ENCODE results near the gene BSN.
"Not testable (repeated sequence)": the region's sequence is repeated elsewhere in the genome, so short reads cannot be mapped to it uniquely, and the experiment has no call there.

BSN gene

GRCh38 chr3:49675912-49676311 lies 121.6 kb downstream of the BSN start:
- peaks cover 57% of the 10 kb centered on the region for H3K36me3 ChIP-seq (ENCODE audit: low read depth)
- H3K27ac ChIP-seq (ENCODE audit: poor library complexity, severe bottlenecking): no peak overlapping the region

GRCh38 chr3:49680493-49681231 lies 126.4 kb downstream of the BSN start:
- ATAC-seq (ENCODE audit: low read depth): no peak
- no peak for DNase-seq (ENCODE audit: low spot score)
- peaks cover 78% of the 10 kb centered on the region for H3K36me3 ChIP-seq (ENCODE audit: low read depth)
- H3K27me3 ChIP-seq (ENCODE audit: insufficient read depth, poor library complexity, severe bottlenecking): no peaks in the 10 kb centered on the region
- H3K27ac ChIP-seq (ENCODE audit: poor library complexity, severe bottlenecking): no peak overlapping the region
- H3K4me3 ChIP-seq (ENCODE audit: severe bottlenecking): no peak overlapping the region
- no peaks in the 10 kb centered on the region for H3K9me3 ChIP-seq (ENCODE audit: severe bottlenecking)
- H3K4me1 ChIP-seq (ENCODE audit: insufficient read depth, poor library complexity, severe bottlenecking): no peaks in the 10 kb centered on the region
- no peak for TF ChIP-seq CTCF (IDR thresholded peaks at IDR 0.05; ENCODE audit: poor library complexity, severe bottlenecking)

More at GRCh38 chr3:49675912-49676311, 121.6 kb downstream of the BSN start:
- Histone ChIP-seq H3K4me1 (ENCODE audit: insufficient read depth, poor library complexity, severe bottlenecking) (no peaks in the 10 kb centered on the region), H3K27me3 (ENCODE audit: insufficient read depth, poor library complexity, severe bottlenecking) (no peaks in the 10 kb centered on the region), H3K9me3 (ENCODE audit: severe bottlenecking) (no peaks in the 10 kb centered on the region), H3K4me3 (ENCODE audit: severe bottlenecking) (no peak overlapping the region)
- ATAC-seq (ENCODE audit: low read depth): no peak
- no peak for TF ChIP-seq CTCF (IDR thresholded peaks at IDR 0.05; ENCODE audit: poor library complexity, severe bottlenecking)
- no peak for DNase-seq (ENCODE audit: low spot score)

GRCh38 chr3:49681232-49681522 lies 126.9 kb downstream of the BSN start:
- Histone ChIP-seq H3K27me3 (ENCODE audit: insufficient read depth, poor library complexity, severe bottlenecking) (no peaks in the 10 kb centered on the region), H3K9me3 (ENCODE audit: severe bottlenecking) (no peaks in the 10 kb centered on the region), H3K36me3 (ENCODE audit: low read depth) (peaks cover 73% of the 10 kb centered on the region), H3K4me1 (ENCODE audit: insufficient read depth, poor library complexity, severe bottlenecking) (no peaks in the 10 kb centered on the region), H3K4me3 (ENCODE audit: severe bottlenecking) (no peak overlapping the region), H3K27ac (ENCODE audit: poor library complexity, severe bottlenecking) (no peak overlapping the region)
- no peak for ATAC-seq (ENCODE audit: low read depth)
- no peak for DNase-seq (ENCODE audit: low spot score)
- no peak for TF ChIP-seq CTCF (IDR thresholded peaks at IDR 0.05; ENCODE audit: poor library complexity, severe bottlenecking)

- H3K27me3 ChIP-seq (ENCODE audit: insufficient read depth, poor library complexity, severe bottlenecking): no peaks in the 10 kb centered on the region
- peaks cover 69% of the 10 kb centered on the region for H3K36me3 ChIP-seq (ENCODE audit: low read depth)
- no peaks in the 10 kb centered on the region for H3K9me3 ChIP-seq (ENCODE audit: severe bottlenecking)
- DNase-seq (ENCODE audit: low spot score): no peak
- H3K4me3 ChIP-seq (ENCODE audit: severe bottlenecking): no peak overlapping the region
- no peak overlapping the region for H3K27ac ChIP-seq (ENCODE audit: poor library complexity, severe bottlenecking)
- no peak for TF ChIP-seq CTCF (IDR thresholded peaks at IDR 0.05; ENCODE audit: poor library complexity, severe bottlenecking)
- no peaks in the 10 kb centered on the region for H3K4me1 ChIP-seq (ENCODE audit: insufficient read depth, poor library complexity, severe bottlenecking)
- ATAC-seq (ENCODE audit: low read depth): no peak
Observed at GRCh38 chr3:49681543-49681942, 127.3 kb downstream of the BSN start.

GRCh38 chr3:49683162-49683561 lies 128.9 kb downstream of the BSN start:
- Histone ChIP-seq H3K4me3 (ENCODE audit: severe bottlenecking) (no peak overlapping the region), H3K9me3 (ENCODE audit: severe bottlenecking) (no peaks in the 10 kb centered on the region), H3K27me3 (ENCODE audit: insufficient read depth, poor library complexity, severe bottlenecking) (no peaks in the 10 kb centered on the region), H3K27ac (ENCODE audit: poor library complexity, severe bottlenecking) (no peak overlapping the region), H3K4me1 (ENCODE audit: insufficient read depth, poor library complexity, severe bottlenecking) (no peaks in the 10 kb centered on the region), H3K36me3 (ENCODE audit: low read depth) (peaks cover 53% of the 10 kb centered on the region)
- TF ChIP-seq CTCF (IDR thresholded peaks at IDR 0.05; ENCODE audit: poor library complexity, severe bottlenecking): no peak
- no peak for ATAC-seq (ENCODE audit: low read depth)
- no peak for DNase-seq (ENCODE audit: low spot score)

GRCh38 chr3:49684453-49684852 lies 130.2 kb downstream of the BSN start:
- DNase-seq (ENCODE audit: low spot score); H3K27me3 ChIP-seq (ENCODE audit: insufficient read depth, poor library complexity, severe bottlenecking); H3K9me3 ChIP-seq (ENCODE audit: severe bottlenecking); ATAC-seq (ENCODE audit: low read depth); H3K4me1 ChIP-seq (ENCODE audit: insufficient read depth, poor library complexity, severe bottlenecking); H3K4me3 ChIP-seq (ENCODE audit: severe bottlenecking); H3K27ac ChIP-seq (ENCODE audit: poor library complexity, severe bottlenecking): not testable (repeated sequence)
- H3K36me3 ChIP-seq (ENCODE audit: low read depth): peaks cover 40% of the 10 kb centered on the region

- not testable (repeated sequence) for H3K27me3 ChIP-seq (ENCODE audit: insufficient read depth, poor library complexity, severe bottlenecking); H3K4me1 ChIP-seq (ENCODE audit: insufficient read depth, poor library complexity, severe bottlenecking); H3K27ac ChIP-seq (ENCODE audit: poor library complexity, severe bottlenecking); DNase-seq (ENCODE audit: low spot score); H3K4me3 ChIP-seq (ENCODE audit: severe bottlenecking); H3K9me3 ChIP-seq (ENCODE audit: severe bottlenecking); ATAC-seq (ENCODE audit: low read depth)
- H3K36me3 ChIP-seq (ENCODE audit: low read depth): peaks cover 33% of the 10 kb centered on the region
Observed at GRCh38 chr3:49685103-49685502, 130.8 kb downstream of the BSN start.
